ENCODE results near the gene SERPINB6.

DNA sequence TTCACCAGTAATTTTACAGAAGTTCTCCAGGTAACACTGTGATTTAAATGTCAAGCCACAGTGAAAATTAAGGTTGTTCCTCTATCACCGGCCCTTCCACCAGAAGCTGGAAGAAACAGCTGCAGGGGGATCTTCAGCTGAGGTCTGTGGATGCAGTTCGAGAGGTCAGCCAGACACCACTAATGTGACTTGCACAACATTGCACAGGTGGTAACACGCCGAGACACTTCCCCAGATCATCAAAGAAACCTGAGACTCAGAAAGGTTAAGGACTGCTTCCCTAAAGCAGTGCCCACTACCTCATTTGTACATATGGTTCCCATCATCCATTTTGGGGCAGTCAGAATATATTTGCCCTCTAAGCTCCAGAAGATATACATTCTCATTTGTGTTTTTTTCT is 60.2 kb downstream of the SERPINB6 start:
- TF ChIP-seq, protein P1, sequence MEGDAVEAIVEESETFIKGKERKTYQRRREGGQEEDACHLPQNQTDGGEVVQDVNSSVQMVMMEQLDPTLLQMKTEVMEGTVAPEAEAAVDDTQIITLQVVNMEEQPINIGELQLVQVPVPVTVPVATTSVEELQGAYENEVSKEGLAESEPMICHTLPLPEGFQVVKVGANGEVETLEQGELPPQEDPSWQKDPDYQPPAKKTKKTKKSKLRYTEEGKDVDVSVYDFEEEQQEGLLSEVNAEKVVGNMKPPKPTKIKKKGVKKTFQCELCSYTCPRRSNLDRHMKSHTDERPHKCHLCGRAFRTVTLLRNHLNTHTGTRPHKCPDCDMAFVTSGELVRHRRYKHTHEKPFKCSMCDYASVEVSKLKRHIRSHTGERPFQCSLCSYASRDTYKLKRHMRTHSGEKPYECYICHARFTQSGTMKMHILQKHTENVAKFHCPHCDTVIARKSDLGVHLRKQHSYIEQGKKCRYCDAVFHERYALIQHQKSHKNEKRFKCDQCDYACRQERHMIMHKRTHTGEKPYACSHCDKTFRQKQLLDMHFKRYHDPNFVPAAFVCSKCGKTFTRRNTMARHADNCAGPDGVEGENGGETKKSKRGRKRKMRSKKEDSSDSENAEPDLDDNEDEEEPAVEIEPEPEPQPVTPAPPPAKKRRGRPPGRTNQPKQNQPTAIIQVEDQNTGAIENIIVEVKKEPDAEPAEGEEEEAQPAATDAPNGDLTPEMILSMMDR (conservative IDR thresholded peaks at IDR 0.05) = no peak
- TF ChIP-seq EZH2 (IDR thresholded peaks at IDR 0.05; ENCODE audit: low read depth) = no peak
